ENCODE measurements around the gene DENND2A.

DENND2A gene

DNA sequence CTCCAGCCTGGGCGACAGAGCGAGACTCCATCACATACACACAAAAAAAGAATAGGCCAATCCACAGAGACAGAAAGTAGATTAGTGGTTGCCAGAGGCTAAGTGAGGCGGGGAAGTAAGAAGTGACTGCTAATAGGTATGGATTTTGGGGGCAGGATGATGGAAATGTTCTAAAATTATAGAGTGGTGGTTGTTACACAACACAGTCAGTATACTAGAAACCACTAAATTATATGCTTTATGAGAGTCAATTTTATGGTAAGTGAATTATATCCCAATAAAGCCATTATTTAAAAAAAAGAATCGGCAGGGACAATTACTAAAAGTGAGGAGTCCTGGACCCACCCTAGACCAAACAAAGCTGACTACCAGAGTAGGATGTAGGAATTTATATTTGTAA, 24.3 kb downstream of the DENND2A start:
- DNase-seq (ENCODE audit: low read depth), result no peak

DNA sequence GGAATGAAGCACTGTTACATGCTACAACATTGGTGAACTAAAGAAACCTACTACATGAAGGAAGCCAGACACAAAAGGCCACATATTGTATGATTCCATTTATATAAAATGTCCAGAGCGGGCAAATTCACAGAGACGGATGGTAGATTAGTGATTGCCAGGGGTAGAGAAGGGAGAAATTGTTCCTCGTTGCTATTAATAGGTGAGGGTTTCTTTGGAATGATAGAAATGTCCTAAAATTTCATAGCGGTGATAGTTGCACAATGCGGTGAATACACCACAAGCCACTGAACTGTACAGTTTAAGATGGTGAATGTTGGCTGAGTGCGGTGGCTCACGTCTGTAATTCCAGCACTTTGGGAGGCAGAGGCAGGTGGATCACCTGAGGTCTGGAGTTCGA, 29.0 kb downstream of the DENND2A start:
- TF ChIP-seq, protein P1, sequence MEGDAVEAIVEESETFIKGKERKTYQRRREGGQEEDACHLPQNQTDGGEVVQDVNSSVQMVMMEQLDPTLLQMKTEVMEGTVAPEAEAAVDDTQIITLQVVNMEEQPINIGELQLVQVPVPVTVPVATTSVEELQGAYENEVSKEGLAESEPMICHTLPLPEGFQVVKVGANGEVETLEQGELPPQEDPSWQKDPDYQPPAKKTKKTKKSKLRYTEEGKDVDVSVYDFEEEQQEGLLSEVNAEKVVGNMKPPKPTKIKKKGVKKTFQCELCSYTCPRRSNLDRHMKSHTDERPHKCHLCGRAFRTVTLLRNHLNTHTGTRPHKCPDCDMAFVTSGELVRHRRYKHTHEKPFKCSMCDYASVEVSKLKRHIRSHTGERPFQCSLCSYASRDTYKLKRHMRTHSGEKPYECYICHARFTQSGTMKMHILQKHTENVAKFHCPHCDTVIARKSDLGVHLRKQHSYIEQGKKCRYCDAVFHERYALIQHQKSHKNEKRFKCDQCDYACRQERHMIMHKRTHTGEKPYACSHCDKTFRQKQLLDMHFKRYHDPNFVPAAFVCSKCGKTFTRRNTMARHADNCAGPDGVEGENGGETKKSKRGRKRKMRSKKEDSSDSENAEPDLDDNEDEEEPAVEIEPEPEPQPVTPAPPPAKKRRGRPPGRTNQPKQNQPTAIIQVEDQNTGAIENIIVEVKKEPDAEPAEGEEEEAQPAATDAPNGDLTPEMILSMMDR (conservative IDR thresholded peaks at IDR 0.05; ENCODE audit: low read length), result no peak
- peak; percentile 39 for DNase-seq (ENCODE audit: low read depth)
- H3K4me3 ChIP-seq (ENCODE audit: low read length), result no peak overlapping the region

More for the DNA sequence above, 24.3 kb downstream of the DENND2A start:
- TF ChIP-seq, protein P1 (conservative IDR thresholded peaks at IDR 0.05; ENCODE audit: low read length), result no peak
- no peak overlapping the region for H3K4me3 ChIP-seq (ENCODE audit: low read length)

DNA sequence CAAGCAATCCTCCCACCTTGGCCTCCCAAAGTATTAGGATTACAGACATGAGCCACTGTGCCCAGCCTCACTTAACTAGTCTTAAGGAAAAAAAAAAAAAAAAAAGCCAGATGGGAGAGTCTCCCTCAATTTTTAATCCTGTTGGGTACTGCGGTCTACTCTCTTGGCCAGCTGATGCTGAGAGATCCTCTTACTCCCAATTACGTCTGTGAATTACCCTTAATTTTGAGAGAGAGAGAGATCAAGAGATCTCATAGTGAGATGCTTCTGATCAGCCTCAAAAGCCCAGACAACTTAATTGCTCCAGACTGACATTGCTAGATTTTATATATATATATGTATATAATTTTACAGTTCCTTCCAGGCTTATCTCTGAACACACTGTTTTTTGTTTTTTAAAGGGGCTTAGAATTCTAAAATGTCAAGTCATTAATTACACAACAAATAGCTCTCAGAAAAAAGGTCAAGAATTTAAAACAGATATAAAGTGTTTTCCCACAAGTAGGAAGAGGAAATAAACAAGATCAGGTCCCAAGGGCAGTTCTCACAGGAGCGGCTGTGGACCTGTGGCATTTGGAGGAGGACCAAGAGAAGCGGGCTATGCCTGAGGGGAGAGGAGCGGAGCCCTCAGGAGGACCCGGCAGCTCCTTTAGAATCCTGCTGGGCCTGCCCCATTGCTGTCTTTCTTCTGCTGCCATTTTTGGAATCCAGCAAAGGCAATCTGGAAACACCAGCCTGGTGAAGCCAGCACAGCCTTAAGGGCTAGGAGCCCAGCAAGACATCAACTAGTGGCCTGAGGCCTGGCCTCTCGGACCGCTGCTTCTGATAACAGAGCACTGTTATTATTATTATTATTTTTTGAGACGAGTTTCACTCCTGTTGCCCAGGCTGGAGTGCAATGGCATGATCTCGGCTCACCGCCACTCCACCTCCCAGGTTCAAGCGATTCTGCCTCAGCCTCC, 30.1 kb downstream of the DENND2A start:
- no peak overlapping the region for H3K4me3 ChIP-seq (ENCODE audit: low read length)
- no peak for DNase-seq (ENCODE audit: low read depth)
- TF ChIP-seq, protein P1 (conservative IDR thresholded peaks at IDR 0.05; ENCODE audit: low read length), result no peak

DNA sequence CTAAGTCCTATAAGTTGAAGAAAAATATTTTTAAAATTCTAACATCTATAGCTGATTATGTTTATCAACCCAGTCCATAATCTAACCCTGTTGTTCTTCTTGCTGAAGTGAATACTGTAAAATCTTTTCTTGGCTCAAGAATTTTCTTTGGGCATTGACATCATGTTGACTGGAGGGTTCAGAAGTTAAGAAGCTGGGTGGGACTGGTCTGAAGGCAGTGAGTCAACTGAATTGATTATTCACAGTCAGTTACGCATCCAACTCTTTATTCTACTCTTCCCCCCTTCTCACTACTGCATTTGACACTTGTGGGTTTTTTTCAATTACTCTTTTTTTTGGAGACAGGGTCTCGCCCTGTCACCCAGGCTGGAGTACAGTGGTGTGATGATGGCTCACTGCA, 31.0 kb downstream of the DENND2A start:
- DNase-seq (ENCODE audit: low read depth), result peak; percentile 59
- no peak overlapping the region for H3K4me3 ChIP-seq (ENCODE audit: low read length)
- TF ChIP-seq, protein P1 (conservative IDR thresholded peaks at IDR 0.05; ENCODE audit: low read length), result no peak

DNA sequence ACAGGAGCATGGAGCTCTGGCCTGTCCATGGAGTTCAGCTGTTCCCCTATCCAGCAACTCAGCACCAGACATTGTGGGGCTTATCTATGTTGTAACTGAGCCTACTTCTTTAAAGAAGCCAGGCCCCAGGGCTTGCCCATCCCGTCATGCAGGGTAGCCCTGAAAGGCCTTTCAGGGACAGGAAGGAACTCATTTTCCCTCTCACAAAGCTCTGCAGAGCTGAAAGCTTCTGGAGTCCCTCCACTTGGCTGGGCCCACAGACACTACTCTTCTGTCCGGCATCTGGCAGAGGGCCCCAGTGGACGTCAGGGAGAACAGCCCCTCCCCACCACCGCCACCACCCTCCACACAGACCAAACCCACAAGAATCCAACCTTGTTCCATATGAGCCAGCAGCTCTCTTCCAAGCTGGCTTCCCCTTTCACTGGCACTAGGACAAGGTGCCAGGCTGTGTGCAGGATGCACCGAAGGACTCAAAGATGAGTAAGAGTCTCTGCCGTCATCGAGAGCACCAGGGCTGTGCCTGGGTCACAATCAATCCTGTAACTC, 33.1 kb downstream of the DENND2A start:
- no peak overlapping the region for H3K4me3 ChIP-seq (ENCODE audit: low read length)
- peak; percentile 92 for DNase-seq (ENCODE audit: low read depth)
- TF ChIP-seq, protein P1 (conservative IDR thresholded peaks at IDR 0.05; ENCODE audit: low read length), result no peak

DNA sequence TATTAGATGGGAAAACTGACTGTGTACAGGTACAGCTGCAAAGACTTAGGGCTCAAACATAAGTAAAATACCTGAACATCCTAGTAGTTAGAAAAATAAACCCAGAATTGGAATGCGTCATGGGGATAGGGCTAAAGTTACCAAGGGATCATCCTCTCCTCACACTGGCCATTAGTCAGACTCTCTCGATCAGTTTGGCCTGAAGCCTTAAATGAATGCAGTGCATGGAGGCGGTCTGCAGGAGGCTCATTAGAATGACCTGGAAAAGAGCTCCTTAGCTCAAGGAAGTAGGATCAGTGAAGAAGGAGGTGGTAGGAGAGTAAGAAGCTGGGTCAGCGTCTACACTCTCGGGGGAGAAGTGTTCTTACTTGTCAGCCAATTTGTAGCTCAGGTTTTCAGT, 35.3 kb downstream of the DENND2A start:
- TF ChIP-seq, protein P1 (conservative IDR thresholded peaks at IDR 0.05; ENCODE audit: low read length), result no peak; the same call in 1 of the 2 replicates
- no peak overlapping the region for H3K4me3 ChIP-seq (ENCODE audit: low read length)
- DNase-seq (ENCODE audit: low read depth), result peak; percentile 67

DNA sequence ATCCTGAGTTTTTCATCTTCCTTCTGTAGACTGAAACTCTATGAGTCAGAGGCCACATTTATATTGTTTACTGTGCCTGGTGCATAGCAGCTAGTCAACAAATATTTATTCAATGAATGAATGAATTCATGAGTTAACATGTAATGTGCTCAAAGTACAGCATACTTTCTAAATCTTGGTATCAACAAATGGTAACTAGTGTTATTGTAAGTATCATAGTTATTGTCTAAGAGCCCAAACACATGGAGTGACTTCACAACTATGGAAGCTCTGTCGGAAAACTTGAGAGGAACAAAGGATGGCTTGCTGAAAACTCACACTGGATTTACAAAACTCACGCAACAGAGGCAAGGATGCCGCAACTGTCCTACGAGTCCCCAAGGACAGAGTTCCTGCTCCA, 35.9 kb downstream of the DENND2A start:
- no peak overlapping the region for H3K4me3 ChIP-seq (ENCODE audit: low read length)
- peak; percentile 95 for DNase-seq (ENCODE audit: low read depth)
- TF ChIP-seq, protein P1 (conservative IDR thresholded peaks at IDR 0.05; ENCODE audit: low read length), result no peak
